Adrenal gland (tissue), 5 donors: Measurements from ENCODE around the gene GDF2.

Source experiments
- CTCF ChIP-seq, 6 experiments: fragments of 450-650 bp in 4 of 6; fragments of 200-600 bp in 2 of 6; sonication (generic) in 1 of 6; IDR thresholded peaks; 1 replicate in 5 of 6; 2 replicates in 1 of 6; pipeline versions ENCODE4 v1.5.1 to v1.8.0; 2016 to 2021; ENCODE audit warnings: antibody characterized with exemption in 6 of 6, mild to moderate bottlenecking in 2 of 6, moderate library complexity in 1 of 6
- POLR2A ChIP-seq, 2 donors: fragments of 450-650 bp; IDR thresholded peaks; one replicate each; pipeline ENCODE4 v1.6.1; 2017; ENCODE audit warnings: antibody characterized with exemption in 2 of 2, mild to moderate bottlenecking in 2 of 2, moderate library complexity in 1 of 2
- donor health status: DM: no; HTN: no; CAD: no.

DNA sequence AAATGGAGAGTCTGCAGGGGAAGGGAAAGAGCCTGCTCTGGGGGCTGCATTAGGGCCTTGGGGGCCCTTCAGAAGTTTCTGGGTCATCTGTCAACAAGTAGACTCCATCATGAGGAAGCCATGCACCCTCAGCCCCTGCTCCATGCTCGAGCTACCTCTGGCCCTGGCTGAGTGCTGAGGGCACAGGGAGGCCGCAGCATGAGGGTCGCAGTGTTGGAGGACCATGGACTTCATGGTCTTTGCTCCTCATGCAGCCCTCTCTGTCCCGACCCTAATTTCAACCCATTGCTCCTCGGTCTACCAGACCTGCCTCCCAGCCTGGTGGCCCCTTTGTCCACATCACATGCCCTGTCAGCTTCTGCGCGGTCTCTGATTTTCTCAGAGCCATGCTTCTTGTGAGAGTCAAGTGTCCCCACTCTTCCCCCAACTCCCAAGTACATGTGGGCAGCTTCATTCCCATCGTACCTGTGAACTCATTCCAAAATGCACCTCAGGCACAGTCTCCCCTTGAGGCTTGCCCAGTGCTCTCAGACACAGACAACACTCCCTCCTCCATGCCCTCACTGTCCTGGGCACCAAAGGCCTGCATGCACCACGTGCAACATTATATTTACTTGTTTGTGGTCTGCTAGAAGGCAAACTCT lies 47.1 kb downstream of the GDF2 start:
- TF ChIP-seq POLR2A (IDR thresholded peaks at IDR 0.05) = no peak
- no peak for TF ChIP-seq CTCF (IDR thresholded peaks at IDR 0.05)
